Measurements from ENCODE around the gene RUVBL1. TPM values are rescaled to one million over a fixed set of nuclear protein-coding genes. Genes with fewer than 3 reads are reported as not detected.

RUVBL1 gene
- total and polyA plus RNA-seq, 10 of the 15 experiments (the other 5 are each of a cell fraction or from before 2014, with no cell fraction given) = 15.2 to 142 (median 84.2) TPM

DNA sequence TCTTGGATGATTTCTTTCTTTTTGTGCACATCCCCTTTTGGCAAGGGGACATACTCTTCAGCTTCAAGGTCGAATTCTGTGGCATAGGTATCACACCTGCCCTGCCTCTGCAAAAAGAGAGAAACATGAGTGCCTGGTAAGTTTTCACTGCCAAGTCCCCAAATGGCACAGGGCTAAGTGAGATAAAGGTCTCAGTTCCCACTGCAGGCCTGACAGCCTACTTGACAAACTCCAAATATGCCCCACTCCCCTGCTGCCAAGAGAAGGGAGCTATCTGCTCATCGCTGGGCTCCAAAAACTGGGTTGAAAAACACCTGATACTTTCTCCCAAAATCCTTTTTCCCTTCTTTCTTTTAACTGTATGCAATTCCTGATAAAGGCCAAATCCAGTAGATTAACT lies 23.0 kb downstream of the RUVBL1 start:
- no peaks in the 10 kb centered on the region for H3K79me2 ChIP-seq (ENCODE audit: control insufficient read depth, insufficient read depth, low read length)
- no peaks in the 10 kb centered on the region for H3K27me3 ChIP-seq (replicated peaks in 1 of 2; ENCODE audit: control insufficient read depth in 2 of 2, insufficient read depth in 2 of 2, low read length in 1 of 2)
- ChIA-PET POLR2A (no interaction called here), SMC1A (ENCODE audit: uncharacterized antibody, unreplicated experiment) (interaction anchor here (1.5 kb wide), 1 partner anchor 33 kb away, joined by 6 read pairs; no protein-coding TSS in a partner anchor), CTCF (interaction anchor here (9.0 kb wide), 1 partner anchor 33 kb away, joined by 115 read pairs; no protein-coding TSS in a partner anchor), RAD21 (ENCODE audit: unreplicated experiment) (no interaction called here)
- H3K9me3 ChIP-seq (replicated peaks; ENCODE audit: control insufficient read depth, insufficient read depth, low read length) = no peaks in the 10 kb centered on the region
- H3K4me2 ChIP-seq (ENCODE audit: control insufficient read depth, insufficient read depth) = no peak overlapping the region
- no peak overlapping the region for H3K27ac ChIP-seq (ENCODE audit: control insufficient read depth, insufficient read depth)
- TF ChIP-seq ATF7 (IDR thresholded peaks at IDR 0.05; ENCODE audit: low read depth) = no peak
- TF ChIP-seq POLR2AphosphoS5 (IDR thresholded peaks at IDR 0.05; ENCODE audit: low read length) = no peak
- TF ChIP-seq NFYA (IDR thresholded peaks at IDR 0.05; ENCODE audit: borderline replicate concordance, low read depth, low read length) = no peak
- TF ChIP-seq TAF1 (IDR thresholded peaks at IDR 0.05; ENCODE audit: borderline replicate concordance, low read depth, low read length) = no peak
- no peak for TF ChIP-seq RCOR1 (conservative IDR thresholded peaks at IDR 0.05; ENCODE audit: low read depth, low read length)
- TF ChIP-seq IKZF2 (IDR thresholded peaks at IDR 0.05) = no peak
- TF ChIP-seq ZNF274 (IDR thresholded peaks at IDR 0.05; ENCODE audit: insufficient read depth, insufficient read length) = no peak
- no peak for TF ChIP-seq EZH2 (IDR thresholded peaks at IDR 0.05; ENCODE audit: borderline replicate concordance, control insufficient read depth, low read depth, low read length)
- TF ChIP-seq E4F1 (IDR thresholded peaks at IDR 0.05; ENCODE audit: borderline replicate concordance, partially characterized antibody) = no peak
- TF ChIP-seq POLR2AphosphoS2 (IDR thresholded peaks at IDR 0.05; ENCODE audit: low read depth, low read length) = no peak
- TF ChIP-seq GATAD2B (conservative IDR thresholded peaks at IDR 0.05; ENCODE audit: low read depth) = no peak
- TF ChIP-seq BRCA1 (IDR thresholded peaks at IDR 0.05; ENCODE audit: low read depth, low read length) = no peak
- no peak for TF ChIP-seq JUNB (IDR thresholded peaks at IDR 0.05)
- intact Hi-C loops (cut with micrococcal nuclease; ENCODE audit: unreplicated experiment) (no loop called here), in situ Hi-C loops (cut with MboI) (no loop called here)
- H4K20me1 ChIP-seq (ENCODE audit: control insufficient read depth, insufficient read depth) = no peaks in the 10 kb centered on the region; the same call in 1 of the 2 replicates
- H3K4me3 ChIP-seq = no peak overlapping the region
- 67% methylated on average over 2 of the region's 2 CpGs for WGBS (ENCODE audit: insufficient coverage, insufficient replicate concordance, low lambda C conversion rate, missing lambda C conversion rate)
- no TSS peak for BruUV-seq (replicated peaks)
- DNase-seq (ENCODE audit: low read depth, low spot score) (no peak), ATAC-seq (no peak), FAIRE-seq (no peak)
- no peak overlapping the region for H2AFZ ChIP-seq (ENCODE audit: control insufficient read depth, low read depth, low read length)
- H3K36me3 ChIP-seq (ENCODE audit: control insufficient read depth in 2 of 2, insufficient read depth in 2 of 2, low read length in 1 of 2) = peaks cover 17 to 26% of the 10 kb centered on the region in 2 experiments
- H3K4me1 ChIP-seq (ENCODE audit: control insufficient read depth, insufficient read depth, low read length) = no peaks in the 10 kb centered on the region
- H3K9ac ChIP-seq (ENCODE audit: control insufficient read depth, insufficient read depth, low read length) = no peak overlapping the region
